ENCODE results near the gene SLC22A31. TPM values are rescaled to one million over a fixed set of nuclear protein-coding genes. Genes with fewer than 3 reads are reported as not detected.
"Not testable (repeated sequence)": the region's sequence is repeated elsewhere in the genome, so short reads cannot be mapped to it uniquely, and the experiment has no call there.

Gene SLC22A31
- total RNA-seq: not detected
- long read RNA-seq: 0 reads

DNA sequence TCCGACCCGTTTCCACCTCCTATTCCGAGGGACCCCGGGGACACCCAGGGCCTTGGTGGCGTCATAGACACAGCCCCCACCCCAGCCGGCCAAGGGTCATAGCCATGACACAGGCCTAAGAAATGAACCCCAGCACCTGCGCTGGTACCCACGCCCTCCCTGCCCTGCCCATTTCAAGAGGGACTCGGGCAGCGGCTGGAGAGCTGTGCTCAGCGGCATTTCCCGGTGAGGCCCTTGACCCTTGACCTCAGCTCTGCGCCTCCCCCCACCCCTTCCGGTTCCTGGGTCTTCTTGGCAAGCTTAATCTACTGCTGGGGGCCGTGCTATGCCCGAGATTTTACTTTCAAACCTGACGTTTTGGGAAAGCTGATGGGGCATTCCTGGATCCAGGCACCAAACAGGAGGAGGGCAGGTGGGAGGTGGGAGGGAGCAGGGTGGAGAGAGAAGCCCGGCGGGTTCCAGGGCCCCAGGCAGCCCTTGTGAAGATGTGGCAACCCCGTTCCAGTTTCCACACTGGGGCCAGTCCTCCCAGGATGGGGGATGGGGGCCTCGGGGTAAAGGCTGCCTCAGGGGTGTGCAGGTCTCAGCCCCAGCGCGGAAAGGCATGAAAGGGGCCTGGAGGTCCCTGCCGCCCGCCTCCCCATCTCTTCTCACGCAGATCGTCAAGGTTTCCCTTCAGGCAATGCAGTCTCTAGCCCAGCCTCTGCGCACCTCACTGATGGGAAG lies at the start of gene SLC22A31:
SLC22A31 (minus strand) TSS at position 414 of the 726 bp plus-strand sequence; CDS start at position 378, 36 bp downstream.
- ATAC-seq (no peak), DNase-seq (no peak)
- intact Hi-C loops (cut with micrococcal nuclease): no loop called here

DNA sequence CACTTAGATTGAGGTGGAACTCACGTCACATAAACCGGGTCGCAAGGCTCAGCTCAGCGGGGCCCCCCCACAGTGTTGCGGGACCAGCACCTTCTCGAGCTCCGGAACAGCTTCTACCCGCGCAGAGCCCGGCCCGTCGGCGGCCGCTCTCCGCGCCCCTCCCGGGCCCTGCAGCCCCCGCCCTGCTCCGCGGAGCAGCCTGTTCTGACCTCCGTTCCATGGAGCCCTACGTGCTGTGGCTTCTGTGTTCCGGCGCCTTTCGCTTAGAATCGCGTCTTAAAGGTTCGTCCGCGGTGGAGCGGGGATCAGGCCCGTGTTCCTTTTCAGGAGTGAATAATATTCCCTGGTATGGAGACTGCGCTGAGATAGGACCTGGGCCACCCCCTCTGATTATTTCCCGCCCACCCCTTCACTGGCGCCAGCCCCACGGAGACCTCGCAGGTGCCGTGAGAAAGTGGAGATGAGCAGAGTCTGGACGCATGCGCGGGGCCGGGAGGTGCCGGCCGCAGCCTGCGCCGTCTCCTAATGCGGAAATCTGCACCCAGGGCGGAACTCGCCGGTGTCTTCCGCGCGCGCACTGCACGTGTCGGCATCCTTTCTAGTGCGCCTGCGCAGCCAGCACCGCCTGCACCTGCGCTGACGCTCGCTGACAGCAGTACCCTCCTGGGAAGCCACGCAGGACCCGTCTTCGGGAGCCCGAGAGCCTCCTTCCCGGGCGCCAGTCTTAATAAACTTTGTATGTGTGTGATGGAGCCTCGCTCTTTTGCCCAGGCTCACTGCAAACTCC lies 48.1 kb upstream of the SLC22A31 start:
- intact Hi-C loops (cut with micrococcal nuclease): no loop called here
- DNase-seq (no peak), ATAC-seq (no peak)

DNA sequence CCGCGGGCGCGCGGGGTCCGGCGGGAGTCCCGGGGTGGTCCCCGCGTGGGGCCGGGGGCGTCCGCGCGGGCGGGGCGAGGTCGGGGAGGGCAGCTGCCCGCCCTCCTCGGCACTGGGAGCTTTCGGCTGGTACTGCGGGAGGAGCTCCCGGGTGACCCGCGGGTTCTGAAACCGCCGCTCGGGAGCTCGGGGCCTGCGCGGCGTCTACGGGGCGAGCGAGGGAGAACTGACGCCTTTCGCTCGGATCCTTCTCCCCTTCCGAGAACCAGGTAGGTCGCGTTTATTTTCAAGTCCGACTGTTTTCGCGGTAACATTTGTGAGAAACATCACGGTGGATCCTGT lies 47.4 kb upstream of the SLC22A31 start:
- ATAC-seq; DNase-seq; intact Hi-C loops (cut with micrococcal nuclease): not testable (repeated sequence)

DNA sequence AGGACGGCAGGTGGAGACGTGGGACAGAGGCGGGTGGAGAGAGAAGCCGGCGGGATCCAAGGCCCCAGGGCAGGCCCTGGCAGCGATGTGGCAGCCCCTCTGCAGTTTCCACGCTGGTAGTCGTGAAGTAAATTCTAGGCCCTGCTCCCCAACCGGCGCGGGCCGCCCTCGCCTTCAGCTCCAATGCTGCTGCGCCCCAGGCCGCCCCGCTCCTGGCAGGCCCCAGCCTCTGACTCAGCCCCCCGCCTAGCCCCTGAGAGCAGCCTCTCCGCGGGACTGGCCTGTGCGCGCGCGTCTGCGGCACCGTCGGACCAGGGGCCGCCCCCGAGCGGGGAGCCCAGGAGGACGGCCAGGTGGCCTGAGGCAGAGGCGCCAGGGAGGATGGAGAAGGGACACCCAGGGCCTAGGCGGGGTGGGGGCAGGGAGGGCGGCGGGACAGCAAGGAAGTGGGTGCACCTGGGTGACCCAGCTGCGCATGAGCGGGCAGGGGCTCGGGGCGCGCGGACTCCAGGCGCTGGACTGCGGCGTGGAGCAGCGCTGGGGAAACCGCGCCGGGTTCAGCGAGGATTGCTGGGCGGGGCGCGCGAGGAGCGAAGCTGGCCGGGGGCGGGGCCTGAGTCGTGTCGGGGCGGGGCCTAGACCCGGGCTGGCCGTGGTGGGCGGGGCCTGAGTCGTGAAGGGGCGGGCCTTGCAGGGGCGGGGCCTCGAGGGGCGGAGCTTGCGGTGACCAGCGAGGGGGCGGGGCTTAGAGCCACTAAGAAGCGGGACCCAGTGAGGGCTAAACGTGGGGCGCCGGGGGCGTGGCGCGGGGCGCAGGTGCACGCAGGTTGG lies 46.8 kb upstream of the SLC22A31 start:
- intact Hi-C loops (cut with micrococcal nuclease): no loop called here
- ATAC-seq: peak; percentile 98
- DNase-seq: peak; percentile 93

DNA sequence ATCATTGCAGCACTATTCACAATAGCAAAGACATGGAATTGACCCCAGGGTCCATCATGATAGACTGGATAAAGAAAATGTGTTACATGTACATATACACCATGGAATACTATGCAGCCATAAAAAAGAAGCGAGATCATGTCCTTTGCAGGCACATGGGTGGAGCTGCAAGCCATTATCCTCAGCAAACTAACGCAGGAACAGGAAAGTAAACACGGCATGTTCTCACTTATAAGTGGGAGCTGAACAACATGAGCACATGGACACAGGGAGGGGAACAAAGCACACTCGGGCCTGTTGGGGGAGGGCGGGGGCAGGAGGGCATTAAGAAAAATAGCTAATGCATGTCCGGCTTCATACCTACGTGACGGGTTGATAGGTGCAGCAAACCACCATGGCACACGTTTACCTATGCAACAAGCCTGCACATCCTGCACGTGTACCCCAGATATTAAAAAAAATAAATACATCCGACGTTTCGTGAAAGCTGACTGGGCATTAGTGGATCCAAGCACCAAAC lies 46.1 kb upstream of the SLC22A31 start:
- ATAC-seq (no peak), DNase-seq (no peak)
- intact Hi-C loops (cut with micrococcal nuclease): no loop called here

DNA sequence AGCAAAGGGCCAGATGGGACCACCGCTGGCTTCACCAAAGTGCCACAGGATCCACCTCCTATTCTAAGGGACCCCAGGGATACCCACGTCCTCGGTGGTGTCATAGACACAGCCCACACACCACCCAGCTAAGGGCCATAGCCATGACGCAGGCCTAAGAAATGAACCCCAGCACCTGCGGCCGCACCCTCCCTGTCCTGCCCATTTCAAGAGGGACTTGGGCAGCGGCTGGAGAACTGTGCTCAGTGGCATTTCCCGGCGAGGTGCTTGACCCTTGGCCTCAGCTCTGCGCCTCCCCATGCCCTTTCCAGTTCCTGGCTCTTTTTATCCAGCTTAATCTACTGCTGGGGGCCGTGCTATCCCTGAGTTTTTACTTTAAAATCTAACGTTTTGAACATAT lies 44.4 kb upstream of the SLC22A31 start:
- ATAC-seq (no peak), DNase-seq (no peak)
- intact Hi-C loops (cut with micrococcal nuclease): no loop called here

DNA sequence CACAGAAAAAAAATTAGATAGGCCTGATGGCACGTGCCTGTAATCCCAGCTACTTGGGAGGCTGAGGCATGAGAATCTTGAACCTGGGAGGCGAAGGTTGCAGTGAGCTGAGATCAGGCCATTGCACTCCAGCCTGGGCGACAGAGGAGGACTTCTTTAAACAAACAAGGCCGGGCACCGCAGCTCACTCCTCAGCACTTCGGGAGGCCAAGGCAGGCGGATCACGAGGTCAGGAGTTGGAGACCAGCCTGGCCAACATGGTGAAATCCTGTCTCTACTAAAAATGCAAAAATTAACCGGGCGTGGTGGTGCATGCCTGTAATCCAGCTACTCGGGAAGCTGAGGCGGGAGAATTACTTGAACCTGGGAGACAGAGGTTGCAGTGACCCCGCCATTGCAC lies 43.9 kb upstream of the SLC22A31 start:
- DNase-seq; intact Hi-C loops (cut with micrococcal nuclease); ATAC-seq: not testable (repeated sequence)

DNA sequence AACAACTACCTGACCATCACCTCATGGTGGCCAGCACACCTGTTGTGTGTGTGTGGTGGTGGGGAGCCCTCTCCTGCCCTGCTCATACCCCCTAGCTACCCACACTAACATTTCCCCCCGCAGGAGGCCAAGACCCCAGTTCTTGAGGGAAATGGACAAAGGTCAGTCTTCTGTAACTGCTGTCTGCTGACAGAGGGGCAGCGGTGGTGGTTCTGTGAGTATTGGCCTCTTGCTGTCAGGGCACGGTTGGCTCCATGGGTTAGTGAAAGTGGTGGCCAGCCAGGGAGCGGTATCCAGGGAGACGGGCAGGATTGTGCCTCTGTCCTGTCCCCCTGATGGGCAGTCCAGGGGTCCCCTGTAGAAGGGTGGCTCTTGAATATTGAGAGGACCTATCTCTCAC lies 43.3 kb upstream of the SLC22A31 start:
- intact Hi-C loops (cut with micrococcal nuclease): no loop called here
- no peak for DNase-seq

DNA sequence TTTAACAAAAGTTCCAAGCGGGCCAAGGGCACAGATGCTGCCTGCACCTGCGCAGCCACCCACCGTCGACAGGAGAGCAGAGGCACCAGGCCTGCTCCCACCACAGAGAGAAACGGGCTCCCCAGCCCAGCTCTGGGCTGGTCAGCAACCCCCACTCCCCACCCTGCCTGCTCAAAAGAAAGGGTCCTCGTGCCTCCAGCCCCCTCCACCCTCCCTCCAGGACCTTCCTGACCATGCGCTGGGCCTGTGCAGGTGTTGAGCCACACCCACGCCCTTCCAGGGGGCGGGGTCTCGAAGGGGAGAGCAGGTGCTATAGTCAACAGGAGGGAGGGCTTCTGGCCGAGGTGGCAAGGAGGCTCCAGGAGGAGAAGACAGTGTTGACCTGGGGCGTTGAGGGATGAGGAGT lies 42.5 kb upstream of the SLC22A31 start:
- intact Hi-C loops (cut with micrococcal nuclease): no loop called here
- DNase-seq (no peak), ATAC-seq (no peak)

More for the DNA sequence above, 43.3 kb upstream of the SLC22A31 start:
- ATAC-seq: no peak

DNA sequence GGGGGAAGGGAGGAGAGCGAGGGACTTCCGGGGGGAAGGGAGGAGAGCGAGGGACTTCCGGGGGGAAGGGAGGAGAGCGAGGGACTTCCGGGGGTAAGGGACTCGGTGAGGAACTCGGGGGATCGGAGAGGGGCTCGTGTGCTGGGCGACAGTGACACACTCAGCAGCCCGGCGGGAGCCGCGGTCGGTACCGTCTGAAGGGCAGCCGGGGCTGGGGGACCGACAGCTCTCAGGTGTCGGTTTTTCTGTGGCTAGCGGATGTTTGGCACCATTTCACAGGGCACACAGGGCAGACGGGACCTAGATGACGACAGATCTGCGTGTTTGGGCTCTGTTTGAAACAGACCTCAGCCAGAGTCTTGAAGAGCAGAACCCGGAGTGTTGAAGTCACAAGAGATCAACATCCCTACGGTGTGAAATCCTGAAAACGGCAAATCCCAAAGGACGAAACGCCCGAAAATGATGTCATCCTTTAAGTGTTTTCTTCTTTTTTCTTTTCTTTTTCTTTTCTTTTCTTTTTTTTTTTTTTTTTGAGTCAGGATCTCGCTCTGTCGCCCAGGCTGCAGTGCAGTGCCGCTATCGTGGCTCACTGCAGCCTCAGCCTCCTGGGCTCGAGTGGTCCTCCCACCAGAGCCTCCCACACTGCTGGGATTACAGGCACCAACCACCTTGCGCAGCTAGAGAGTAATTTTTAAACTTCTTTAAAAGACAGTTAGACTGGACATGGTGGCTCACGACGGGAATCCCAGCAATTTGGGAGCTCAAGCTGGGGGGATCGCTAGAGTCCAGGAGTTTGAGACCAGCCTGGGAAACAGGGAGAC lies 41.1 kb upstream of the SLC22A31 start:
- intact Hi-C loops (cut with micrococcal nuclease): no loop called here
- ATAC-seq: peak; percentile 80

DNA sequence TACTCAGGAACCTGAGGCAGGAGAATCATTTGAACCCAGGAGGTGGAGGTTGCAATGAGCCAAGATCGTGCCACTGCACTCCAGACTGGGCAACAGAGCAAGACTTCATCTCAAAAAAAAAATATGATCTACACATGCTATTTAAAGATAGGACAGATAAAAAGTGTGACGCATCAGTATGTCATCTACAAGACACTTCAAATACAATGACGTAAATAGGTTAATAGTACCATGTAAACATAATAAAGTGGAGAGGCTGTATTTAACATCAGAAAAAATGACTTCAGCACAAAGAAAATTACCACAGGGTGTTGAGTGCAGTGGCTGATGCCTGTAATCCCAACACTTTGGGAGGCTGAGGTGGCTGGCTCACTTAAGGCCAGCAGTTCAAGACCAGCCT lies 37.4 kb upstream of the SLC22A31 start:
- intact Hi-C loops (cut with micrococcal nuclease): no loop called here
- ATAC-seq: no peak
- no peak for DNase-seq

More for the DNA sequence above, 41.1 kb upstream of the SLC22A31 start:
- peak; percentile 75 for DNase-seq

DNA sequence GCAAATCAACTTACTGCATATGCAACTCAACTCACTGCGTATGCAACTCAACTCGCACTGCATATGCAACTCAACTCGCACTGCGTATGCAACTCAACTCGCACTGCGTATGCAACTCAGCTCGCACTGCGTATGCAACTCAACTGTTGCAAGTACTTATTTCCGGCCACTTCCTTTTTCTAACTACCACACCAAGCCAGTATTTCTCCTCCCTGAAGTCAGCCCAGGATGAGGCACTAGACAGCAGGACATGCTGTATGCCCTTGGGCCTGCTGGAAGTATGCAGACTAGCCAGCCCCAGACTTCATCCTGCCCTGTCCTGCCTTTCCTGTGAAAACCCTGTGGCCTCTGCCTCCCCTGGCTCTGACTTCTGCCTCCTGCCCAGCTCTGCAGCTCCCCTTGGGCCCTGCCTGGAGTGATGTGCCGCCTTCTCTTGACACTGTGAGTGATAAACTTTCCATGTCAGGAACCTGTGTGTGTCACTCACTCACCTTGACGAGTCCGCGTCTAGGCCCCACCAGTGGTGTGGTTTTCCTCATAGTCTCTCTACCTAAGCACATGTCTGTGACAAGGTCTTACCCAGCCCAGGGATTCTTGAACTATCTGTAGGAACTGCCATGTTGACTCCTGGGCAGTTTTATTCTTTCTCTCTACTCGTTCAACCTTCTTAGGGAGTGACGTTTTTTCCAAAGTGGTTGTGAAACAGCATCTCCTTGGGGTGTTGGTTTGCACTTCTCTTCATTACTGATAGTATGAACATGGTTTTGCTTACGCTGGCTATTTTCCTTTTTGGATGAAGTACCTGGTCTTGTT lies 33.5 kb upstream of the SLC22A31 start:
- ATAC-seq (no peak), DNase-seq (no peak)
- intact Hi-C loops (cut with micrococcal nuclease): no loop called here

DNA sequence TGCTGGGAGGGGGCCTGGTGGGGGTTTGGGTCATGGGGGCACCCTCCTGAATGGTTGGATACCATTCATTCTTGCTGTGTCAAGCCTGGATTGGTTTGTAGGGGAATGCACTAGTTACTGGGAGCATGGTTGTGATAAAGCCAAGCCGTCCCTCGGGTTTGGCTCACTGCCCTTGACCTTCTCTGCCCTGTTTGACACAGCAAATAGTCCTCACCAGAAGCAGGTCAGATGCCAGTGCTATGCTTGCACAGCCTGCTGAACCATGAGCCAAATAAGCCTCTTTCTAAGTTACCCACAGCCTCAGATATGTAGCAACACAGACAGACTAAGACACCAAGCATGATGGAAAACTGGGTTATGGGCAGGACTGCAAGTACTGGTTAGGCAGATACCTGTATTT lies 31.8 kb upstream of the SLC22A31 start:
- intact Hi-C loops (cut with micrococcal nuclease): no loop called here
- ATAC-seq: peak; percentile 46

DNA sequence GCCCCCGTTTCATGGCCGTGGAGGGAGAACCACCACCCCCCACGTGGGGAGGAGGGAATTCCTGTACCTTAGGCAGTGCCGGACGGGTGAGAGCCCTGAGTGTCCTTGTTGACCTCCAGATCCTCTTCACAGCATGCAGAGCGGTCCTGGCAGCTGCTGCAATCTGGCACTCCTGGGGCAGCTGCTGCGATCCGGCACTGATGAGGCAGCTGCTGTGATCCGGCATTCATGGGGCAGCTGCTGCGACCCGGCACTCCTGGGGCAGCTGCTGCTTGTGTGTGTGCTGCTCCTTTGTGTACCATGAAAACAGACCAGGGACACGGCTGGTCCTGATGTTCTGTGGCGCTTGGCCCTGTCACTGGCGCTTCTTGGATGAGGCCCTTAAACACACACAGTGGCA lies 29.9 kb upstream of the SLC22A31 start:
- DNase-seq: no peak
- ATAC-seq: peak; percentile 71
- intact Hi-C loops (cut with micrococcal nuclease): no loop called here

More for the DNA sequence above, 31.8 kb upstream of the SLC22A31 start:
- no peak for DNase-seq

DNA sequence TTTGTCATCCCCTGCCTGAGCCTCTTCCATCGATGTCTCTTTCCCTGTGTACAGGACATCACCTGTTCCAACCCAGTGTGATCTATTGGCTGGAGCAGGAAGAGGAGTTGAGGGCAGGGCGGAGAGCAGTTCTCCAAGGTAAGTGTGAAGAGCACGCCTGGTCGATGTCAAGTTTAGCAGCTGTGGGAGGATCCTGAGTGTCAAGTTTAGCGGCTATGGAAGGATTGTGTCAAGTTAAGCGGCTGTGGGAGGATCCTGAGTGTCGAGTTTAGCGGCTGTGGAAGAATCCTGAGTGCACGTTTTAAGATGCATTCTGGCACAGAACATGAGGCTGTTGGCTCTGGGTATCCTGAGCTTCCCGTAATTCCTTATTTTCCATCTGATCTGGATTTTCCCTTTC lies 24.3 kb upstream of the SLC22A31 start:
- ATAC-seq (no peak), DNase-seq (no peak)
- intact Hi-C loops (cut with micrococcal nuclease): no loop called here

DNA sequence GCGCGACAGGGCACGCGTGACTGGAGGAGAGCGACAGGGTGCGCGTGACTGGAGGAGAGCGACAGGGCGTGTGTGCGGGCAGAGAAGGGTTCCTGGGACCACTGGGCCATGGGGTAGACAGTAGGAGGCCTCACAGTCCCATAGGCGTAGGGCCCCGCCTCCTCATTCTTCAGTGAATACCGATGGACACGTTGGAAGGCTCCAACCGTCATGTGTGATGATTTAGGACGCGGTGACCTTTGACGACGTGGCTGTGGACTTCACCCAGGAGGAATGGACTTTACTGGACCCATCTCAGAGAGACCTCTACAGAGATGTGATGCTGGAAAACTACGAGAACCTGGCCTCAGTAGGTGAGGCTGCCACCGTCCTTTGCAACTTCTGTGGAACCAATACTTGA lies 22.6 kb upstream of the SLC22A31 start:
- DNase-seq (no peak), ATAC-seq (no peak)
- intact Hi-C loops (cut with micrococcal nuclease): no loop called here

DNA sequence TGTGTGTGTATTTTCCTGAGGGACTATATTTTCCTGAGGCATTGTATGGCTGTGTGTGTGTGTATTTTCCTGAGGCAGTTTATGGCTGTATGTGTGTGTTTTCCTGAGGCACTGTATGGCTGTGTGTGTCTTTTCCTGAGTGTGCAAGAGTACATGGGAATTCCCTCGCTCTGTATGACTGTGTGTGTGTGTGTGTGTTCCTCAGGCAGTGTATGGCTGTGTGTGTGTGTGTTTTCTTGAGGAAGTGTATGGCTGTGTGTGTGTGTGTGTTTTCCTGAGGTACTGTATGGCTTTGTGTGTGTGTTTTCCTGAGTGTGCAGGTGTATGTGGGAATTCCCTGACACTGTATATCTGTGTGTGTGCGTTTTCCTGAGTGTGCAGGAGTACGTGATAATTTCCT lies 21.3 kb upstream of the SLC22A31 start:
- ATAC-seq: no peak
- intact Hi-C loops (cut with micrococcal nuclease): no loop called here

DNA sequence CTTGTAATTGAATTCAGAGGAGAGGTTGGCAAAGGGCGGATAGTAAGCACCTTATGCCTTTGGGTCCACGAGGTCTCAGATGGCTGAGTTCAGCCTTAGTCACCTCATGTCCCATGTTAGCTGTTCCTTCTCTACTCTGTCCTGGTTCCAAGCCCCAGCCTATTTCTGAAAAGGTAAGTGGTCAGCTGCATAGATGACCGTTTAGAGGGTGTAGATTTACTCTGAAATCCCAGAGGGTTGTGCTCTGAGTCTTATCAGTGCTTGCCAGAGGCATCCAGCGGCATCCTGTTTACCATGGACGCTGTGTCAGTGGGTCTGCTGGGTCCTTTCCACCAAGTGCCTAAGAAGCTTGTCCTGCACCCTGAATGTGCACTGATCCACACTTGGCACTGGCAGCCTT lies 19.0 kb upstream of the SLC22A31 start:
- DNase-seq (no peak), ATAC-seq (no peak)
- intact Hi-C loops (cut with micrococcal nuclease): no loop called here

More for the DNA sequence above, 21.3 kb upstream of the SLC22A31 start:
- DNase-seq: no peak

Data from left ventricle myocardium superior (tissue), 1 donor.